Keratinocyte (primary cell): ENCODE results near the gene OBSL1. TPM values are rescaled to one million over a fixed set of nuclear protein-coding genes. Genes with fewer than 3 reads are reported as not detected.

Experiments
- DNase-seq: peaks from one replicate; pipeline ENCODE4 v3.0.0-alpha.2; 2011; ENCODE audit warnings: low read depth, missing footprints, low spot score
- FAIRE-seq: peaks from 2 replicates; lab custom pipeline; 2011; peaks lifted over from hg19 to GRCh38; lab: Jason Lieb, UNC
- H2AFZ ChIP-seq: 2 replicates; pipeline ENCODE4 v1.6.0; 2012; ENCODE audit warnings: low read length, control low read depth, inconsistent platforms; ENCODE audit not compliant: control insufficient read depth
- H3K27ac ChIP-seq: 2 replicates; pipeline ENCODE4 v1.5.1; 2011; ENCODE audit warnings: low read length; ENCODE audit not compliant: control insufficient read depth, insufficient read depth
- H3K27me3 ChIP-seq: 3 replicates; pipeline ENCODE4 v1.6.0; 2011; ENCODE audit warnings: low read length; ENCODE audit not compliant: control insufficient read depth, insufficient read depth; ENCODE audit errors: extremely low read depth
- H3K36me3 ChIP-seq, 2 experiments: 2 replicates in 1 of 2; 3 replicates in 1 of 2; pipeline ENCODE4 v1.5.1; 2011; ENCODE audit warnings: low read length in 2 of 2, mild to moderate bottlenecking in 1 of 2; ENCODE audit not compliant: control insufficient read depth in 2 of 2, insufficient read depth in 2 of 2; ENCODE audit errors: extremely low read depth in 1 of 2
- H3K4me1 ChIP-seq: 3 replicates; pipeline ENCODE4 v1.5.1; 2011; ENCODE audit warnings: low read length; ENCODE audit not compliant: control insufficient read depth, insufficient read depth; ENCODE audit errors: extremely low read depth
- H3K4me2 ChIP-seq: 3 replicates; pipeline ENCODE4 v1.6.0; 2011; ENCODE audit warnings: low read depth, low read length; ENCODE audit not compliant: control insufficient read depth, insufficient read depth; ENCODE audit errors: extremely low read depth
- H3K4me3 ChIP-seq, 3 experiments: fragments of 200-600 bp in 1 of 3; sonication (generic) in 1 of 3; 2 replicates in 2 of 3; 3 replicates in 1 of 3; pipeline ENCODE4 v1.5.1; 2011 to 2016; ENCODE audit warnings: low read length in 3 of 3, mild to moderate bottlenecking in 3 of 3, control low read depth in 2 of 3, inconsistent platforms in 1 of 3, low read depth in 1 of 3, mixed read lengths in 1 of 3, mixed run types in 1 of 3, moderate library complexity in 1 of 3; ENCODE audit not compliant: control insufficient read depth in 2 of 3, insufficient read depth in 2 of 3; ENCODE audit errors: extremely low read depth in 1 of 3
- H3K79me2 ChIP-seq: 2 replicates; pipeline ENCODE4 v1.6.0; 2012; ENCODE audit warnings: low read length; ENCODE audit not compliant: control insufficient read depth, insufficient read depth
- H3K9ac ChIP-seq: 3 replicates; pipeline ENCODE4 v1.6.0; 2011; ENCODE audit warnings: low read length; ENCODE audit not compliant: control insufficient read depth, insufficient read depth; ENCODE audit errors: extremely low read depth
- H3K9me1 ChIP-seq: 3 replicates; pipeline ENCODE4 v1.6.0; 2011; ENCODE audit warnings: low read length; ENCODE audit not compliant: control insufficient read depth, insufficient read depth; ENCODE audit errors: extremely low read depth
- H3K9me3 ChIP-seq: 2 replicates; pipeline ENCODE4 v1.5.1; 2012; ENCODE audit warnings: low read depth, low read length; ENCODE audit not compliant: control insufficient read depth
- H4K20me1 ChIP-seq: 3 replicates; pipeline ENCODE4 v1.6.0; 2011; ENCODE audit warnings: low read length; ENCODE audit not compliant: control insufficient read depth, insufficient read depth; ENCODE audit errors: extremely low read depth
- EZH2 ChIP-seq: IDR thresholded peaks from one replicate; pipeline ENCODE4 v1.6.1; 2012; ENCODE audit warnings: inconsistent platforms, mild to moderate bottlenecking, low read length, moderate library complexity
- dilution Hi-C: fragments of 300-500 bp; cut with MboI; formaldehyde crosslinking; loops from one replicate; pipeline ENCODE4 v1.7.0; 2020; ENCODE audit warnings: low sequenced_read_pairs; ENCODE audit not compliant: extremely low pct_ligation_motif_present
- polyA plus RNA-seq, 5 experiments: library from polyadenylated mRNA; depleted of rRNA in 3 of 5; stranded (reverse) in 3 of 5; stranded (forward) in 1 of 5; unstranded in 1 of 5; fragments of >200 nt; gene quantifications; 1 replicate in 1 of 5; 2 replicates in 3 of 5; 3 replicates in 1 of 5; pipeline versions ENCODE4 v1.2.1 to v1.2.3, GENCODE V29; 2011 to 2012; ENCODE audit warnings: missing spikeins in 2 of 5, low read depth in 1 of 5, low replicate concordance in 1 of 5
- TF ChIP-seq, protein P1 (sequence below), 3 experiments: IDR thresholded peaks in 1 of 3; conservative IDR thresholded peaks in 1 of 3; optimal IDR thresholded peaks in 1 of 3; 2 replicates in 2 of 3; 3 replicates in 1 of 3; pipeline versions ENCODE3 to v1.5.1; 2011; ENCODE audit warnings: low read length in 3 of 3, mild to moderate bottlenecking in 3 of 3, moderate library complexity in 2 of 3, control low read depth in 1 of 3, inconsistent platforms in 1 of 3; ENCODE audit not compliant: insufficient read depth in 2 of 3; ENCODE audit errors: extremely low read depth in 1 of 3

The OBSL1 gene
- polyA plus RNA-seq, 1 donor (not counting 4 experiments of a cell fraction or from before 2014, with no cell fraction given): 9.3 TPM

DNA sequence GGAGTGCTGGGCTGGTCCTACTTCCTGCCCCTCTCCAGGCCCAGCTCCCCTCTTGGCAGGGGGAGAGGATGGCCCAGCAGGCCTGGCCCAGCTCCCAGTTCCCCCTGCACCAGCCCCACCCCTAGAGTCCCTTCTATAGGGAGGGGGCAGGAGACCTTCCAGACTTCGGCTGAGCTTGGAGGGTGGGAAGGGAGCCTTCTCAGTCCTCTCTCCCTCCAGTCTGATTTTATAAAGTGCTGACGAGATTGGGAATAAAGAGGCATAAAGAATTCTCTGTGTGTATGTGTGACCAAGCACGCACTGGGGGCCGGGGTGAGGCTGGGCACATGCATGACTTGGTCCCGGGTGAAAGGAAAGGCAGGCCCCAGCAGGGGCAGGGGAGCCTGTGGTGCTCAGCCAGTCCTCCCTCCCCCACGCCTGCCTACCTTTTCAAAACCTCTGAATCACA, 32.8 kb downstream of the OBSL1 start:
- TF ChIP-seq, protein P1, sequence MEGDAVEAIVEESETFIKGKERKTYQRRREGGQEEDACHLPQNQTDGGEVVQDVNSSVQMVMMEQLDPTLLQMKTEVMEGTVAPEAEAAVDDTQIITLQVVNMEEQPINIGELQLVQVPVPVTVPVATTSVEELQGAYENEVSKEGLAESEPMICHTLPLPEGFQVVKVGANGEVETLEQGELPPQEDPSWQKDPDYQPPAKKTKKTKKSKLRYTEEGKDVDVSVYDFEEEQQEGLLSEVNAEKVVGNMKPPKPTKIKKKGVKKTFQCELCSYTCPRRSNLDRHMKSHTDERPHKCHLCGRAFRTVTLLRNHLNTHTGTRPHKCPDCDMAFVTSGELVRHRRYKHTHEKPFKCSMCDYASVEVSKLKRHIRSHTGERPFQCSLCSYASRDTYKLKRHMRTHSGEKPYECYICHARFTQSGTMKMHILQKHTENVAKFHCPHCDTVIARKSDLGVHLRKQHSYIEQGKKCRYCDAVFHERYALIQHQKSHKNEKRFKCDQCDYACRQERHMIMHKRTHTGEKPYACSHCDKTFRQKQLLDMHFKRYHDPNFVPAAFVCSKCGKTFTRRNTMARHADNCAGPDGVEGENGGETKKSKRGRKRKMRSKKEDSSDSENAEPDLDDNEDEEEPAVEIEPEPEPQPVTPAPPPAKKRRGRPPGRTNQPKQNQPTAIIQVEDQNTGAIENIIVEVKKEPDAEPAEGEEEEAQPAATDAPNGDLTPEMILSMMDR (optimal IDR thresholded peaks at IDR 0.05 in 1 of 3, IDR thresholded peaks at IDR 0.05 in 1 of 3, conservative IDR thresholded peaks at IDR 0.05 in 1 of 3; ENCODE audit: extremely low read depth in 1 of 3, insufficient read depth in 2 of 3, low read length in 3 of 3): no peak
- no peak for TF ChIP-seq EZH2
- Histone ChIP-seq H4K20me1 (peaks cover 10% of the 10 kb centered on the region), H3K36me3 (peaks cover 20 to 23% of the 10 kb centered on the region in 2 experiments), H3K4me2 (no peak overlapping the region), H3K27ac (no peak overlapping the region), H3K9me1 (no peaks in the 10 kb centered on the region), H3K4me1 (peaks cover 20% of the 10 kb centered on the region), H3K79me2 (peaks cover 33% of the 10 kb centered on the region), H2AFZ (no peak overlapping the region), H3K4me3 (no peak overlapping the region), H3K9ac (no peak overlapping the region), H3K9me3 (no peaks in the 10 kb centered on the region), H3K27me3 (no peaks in the 10 kb centered on the region)
- FAIRE-seq (no peak), DNase-seq (no peak)
- dilution Hi-C loops: no loop called here

DNA sequence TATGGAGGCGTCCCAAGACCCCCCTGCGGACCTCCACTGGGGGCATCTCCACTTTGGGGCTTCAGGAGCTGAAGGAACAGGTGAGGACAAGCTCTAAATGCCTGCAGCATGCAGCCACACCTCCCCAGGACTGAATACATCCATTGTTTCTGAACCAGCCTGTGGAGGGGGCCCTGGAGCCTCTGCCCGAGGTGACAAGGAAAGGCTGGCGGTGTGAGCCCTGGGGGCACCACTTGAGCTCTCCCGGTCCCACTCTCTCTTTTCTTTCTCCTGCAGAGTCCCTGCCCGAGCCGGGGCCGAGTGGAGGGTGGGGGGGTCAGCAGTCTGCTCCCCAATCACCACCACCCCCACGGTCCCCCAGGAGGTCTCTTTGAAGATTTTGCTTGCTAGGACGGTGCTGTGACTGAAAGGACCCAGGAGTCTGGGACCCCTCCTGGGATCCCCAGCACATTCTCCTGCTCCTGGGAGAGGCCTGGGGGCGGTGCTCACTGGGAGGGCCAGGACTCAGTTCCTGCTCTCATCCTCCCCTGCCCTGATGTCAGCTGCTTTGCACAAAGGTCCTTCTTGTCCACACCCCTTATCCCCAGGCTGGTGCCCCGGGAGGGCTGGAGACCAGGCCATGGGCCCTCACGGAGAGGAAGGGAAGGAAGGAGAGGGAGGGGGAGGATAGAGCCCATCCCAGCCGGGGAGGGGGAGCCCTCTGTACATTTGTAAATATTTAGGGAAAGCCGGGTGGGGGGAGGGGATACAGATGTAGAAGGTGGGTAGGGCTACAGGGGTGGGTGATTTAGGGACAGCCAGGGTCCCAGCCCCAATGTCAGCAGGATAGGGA, 33.5 kb downstream of the OBSL1 start:
- no peak overlapping the region for H3K27ac ChIP-seq
- dilution Hi-C loops: no loop called here
- H3K27me3 ChIP-seq: no peaks in the 10 kb centered on the region
- FAIRE-seq (no peak), DNase-seq (no peak)
- TF ChIP-seq EZH2: no peak
- TF ChIP-seq, protein P1 (optimal IDR thresholded peaks at IDR 0.05 in 1 of 3, IDR thresholded peaks at IDR 0.05 in 1 of 3, conservative IDR thresholded peaks at IDR 0.05 in 1 of 3; ENCODE audit: extremely low read depth in 1 of 3, insufficient read depth in 2 of 3, low read length in 3 of 3): peak in 1 of 3 experiments; percentile 17
- no peak overlapping the region for H3K9ac ChIP-seq
- H2AFZ ChIP-seq: no peak overlapping the region
- H3K4me1 ChIP-seq: peaks cover 20% of the 10 kb centered on the region
- H3K9me3 ChIP-seq: no peaks in the 10 kb centered on the region
- H3K4me3 ChIP-seq: no peak overlapping the region
- H3K9me1 ChIP-seq: no peaks in the 10 kb centered on the region
- H4K20me1 ChIP-seq: peaks cover 10% of the 10 kb centered on the region
- H3K36me3 ChIP-seq: peaks cover 20 to 23% of the 10 kb centered on the region in 2 experiments
- H3K79me2 ChIP-seq: peaks cover 33% of the 10 kb centered on the region
- H3K4me2 ChIP-seq: peak overlapping the region; percentile 25
